SH-SY5Y (cell line): Measurements from ENCODE around the gene NR1H4.

Experiments used
- GATA2 ChIP-seq: IDR thresholded peaks from 2 replicates; pipeline ENCODE4 v1.6.1; 2011; ENCODE audit warnings: mild to moderate bottlenecking, low read depth, low read length
- GATA3 ChIP-seq: IDR thresholded peaks from 2 replicates; pipeline ENCODE4 v1.6.1; 2011; ENCODE audit warnings: low read depth, mild to moderate bottlenecking, low read length, moderate library complexity

NR1H4 gene

DNA sequence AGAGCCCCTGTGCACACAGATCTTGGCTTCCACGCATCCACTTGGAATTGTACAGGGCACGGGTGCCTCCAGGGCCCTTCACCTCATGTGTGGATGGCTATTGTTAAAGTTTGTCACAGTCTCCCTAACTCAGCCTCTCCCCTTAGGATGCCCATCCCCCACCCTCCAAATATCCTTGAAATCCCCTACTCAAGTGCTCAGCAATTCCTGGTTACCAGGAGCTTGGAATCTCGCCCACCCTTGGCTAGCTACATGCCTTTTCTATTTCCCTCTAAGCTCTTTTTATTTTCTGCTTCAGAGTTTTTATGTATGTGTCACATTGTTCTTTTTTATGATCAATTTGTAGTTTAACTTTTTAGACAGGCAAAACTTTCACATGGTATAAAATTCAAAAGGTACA, 13.0 kb upstream of the NR1H4 start:
- no peak for TF ChIP-seq GATA3
- no peak for TF ChIP-seq GATA2

GRCh38 chr12:100461330-100461973, 12.2 kb upstream of the NR1H4 start:
- TF ChIP-seq GATA2 (no peak), GATA3 (no peak)

GRCh38 chr12:100463661-100464060, 10.0 kb upstream of the NR1H4 start:
- TF ChIP-seq GATA2 = no peak
- no peak for TF ChIP-seq GATA3

DNA sequence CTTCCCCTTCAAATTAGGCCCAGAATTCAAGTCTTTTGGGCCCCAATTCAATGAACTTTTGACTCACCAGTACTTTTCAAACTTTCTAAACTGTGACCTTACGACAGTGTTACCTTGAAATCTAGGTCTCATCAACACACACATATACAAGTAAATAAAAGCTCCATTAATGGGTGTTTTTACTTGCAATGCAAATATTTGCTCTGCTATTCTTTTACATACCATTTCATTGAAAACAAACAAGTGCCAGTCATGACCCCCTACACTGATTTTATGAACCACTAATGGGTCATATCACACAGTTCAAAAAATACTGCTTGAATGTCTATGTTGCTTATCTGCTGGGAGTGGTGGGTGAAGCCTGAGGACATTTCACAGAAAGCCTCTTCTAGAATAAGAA, 9.1 kb upstream of the NR1H4 start:
- TF ChIP-seq GATA2 = no peak
- no peak for TF ChIP-seq GATA3

DNA sequence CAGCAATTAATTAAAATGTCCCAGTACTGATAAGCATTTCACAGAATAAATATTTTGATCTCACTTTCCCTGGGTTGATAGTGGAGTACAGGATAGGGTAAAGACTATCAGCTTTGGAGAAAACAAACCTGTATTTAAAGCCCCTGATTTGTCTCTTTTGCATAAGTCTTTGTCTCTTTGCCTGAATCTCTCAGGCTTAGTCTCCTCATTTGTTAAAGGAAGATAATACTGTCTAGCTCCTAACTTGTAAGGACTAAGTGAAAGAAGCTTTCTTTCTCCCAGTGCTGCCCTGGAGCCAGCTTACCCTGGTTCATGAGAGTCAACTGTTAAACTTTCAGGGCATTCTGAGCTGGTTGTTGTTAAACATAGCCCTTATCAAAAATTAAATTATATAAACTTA, 5.5 kb upstream of the NR1H4 start:
- TF ChIP-seq GATA3 = no peak
- TF ChIP-seq GATA2 = no peak

DNA sequence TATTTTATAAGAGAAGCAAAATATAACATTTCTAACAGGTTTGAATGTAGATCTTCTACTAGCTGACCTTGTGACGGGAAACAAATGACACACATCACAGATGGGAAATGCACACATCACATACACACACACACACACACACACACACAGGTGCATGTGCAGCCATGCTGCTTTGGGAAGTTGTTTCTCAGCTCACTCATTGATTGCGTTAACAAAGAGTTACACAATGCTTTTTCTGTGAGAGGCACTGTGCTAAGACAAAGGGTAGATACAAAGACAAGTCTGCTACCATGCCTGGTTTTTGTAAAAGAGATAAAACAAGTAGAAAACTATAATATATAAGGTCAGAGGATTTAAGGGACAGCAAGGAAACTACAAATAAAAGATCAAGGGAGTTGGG, 1.3 kb upstream of the NR1H4 start:
- TF ChIP-seq GATA2 = no peak
- no peak for TF ChIP-seq GATA3

GRCh38 chr12:100473050-100473715, 483 bp upstream of the NR1H4 start:
- TF ChIP-seq GATA2 = no peak
- TF ChIP-seq GATA3 = no peak

DNA sequence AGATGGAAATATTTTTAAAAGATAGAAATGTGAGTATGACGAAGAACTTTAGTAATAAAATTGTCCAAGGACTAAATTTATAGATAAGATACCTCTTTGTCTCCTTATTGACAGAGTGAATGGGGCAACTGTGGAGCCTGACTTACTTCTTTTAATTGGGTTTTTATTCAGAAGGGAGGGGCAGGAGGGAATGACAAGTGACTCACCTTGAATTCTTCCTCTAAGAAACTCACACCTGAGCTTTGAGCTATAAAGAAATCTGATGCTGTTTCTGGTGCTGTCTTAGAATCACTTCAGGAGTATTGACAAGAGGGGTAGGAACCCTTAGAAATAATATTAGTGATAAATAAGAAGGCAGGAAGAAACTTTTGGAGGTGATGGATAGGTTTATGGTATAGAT, 951 bp downstream of the NR1H4 start:
- no peak for TF ChIP-seq GATA2
- TF ChIP-seq GATA3 = no peak

GRCh38 chr12:100476013-100476751, 2.5 kb downstream of the NR1H4 start:
- TF ChIP-seq GATA2 = no peak
- TF ChIP-seq GATA3 = no peak

- no peak for TF ChIP-seq GATA3
- TF ChIP-seq GATA2 = no peak
These were observed 7.4 kb downstream of the NR1H4 start for GRCh38 chr12:100481021-100481420.

GRCh38 chr12:100484183-100484886, 10.7 kb downstream of the NR1H4 start:
- TF ChIP-seq GATA3 (no peak), GATA2 (no peak)

DNA sequence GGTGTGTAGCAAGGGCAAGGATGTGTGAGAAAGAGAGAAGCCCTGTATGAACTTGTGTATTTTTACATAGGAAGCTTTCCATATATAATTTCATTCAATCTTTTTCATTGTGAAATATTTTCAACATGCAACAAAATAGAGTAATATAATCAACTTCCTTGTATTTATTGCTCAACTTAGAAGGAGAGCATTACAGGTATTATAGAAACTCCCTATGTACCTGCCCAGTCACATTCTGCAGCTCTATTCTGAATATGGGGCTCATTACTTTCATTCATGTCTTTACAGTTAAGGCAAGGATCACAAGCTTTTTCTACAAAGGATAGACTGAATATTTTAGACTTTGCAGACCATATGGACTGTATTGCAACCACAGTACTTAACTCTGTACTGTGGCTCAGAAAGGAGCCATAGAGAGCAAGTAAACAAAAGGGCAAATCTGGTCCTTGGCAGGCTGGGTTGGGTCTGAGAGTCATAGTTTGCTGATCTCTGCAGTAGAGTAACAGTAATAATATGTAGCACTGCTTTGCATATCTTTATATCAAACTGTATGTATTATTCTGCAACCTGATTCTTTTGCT, 11.3 kb downstream of the NR1H4 start:
- TF ChIP-seq GATA2 (no peak), GATA3 (no peak)

DNA sequence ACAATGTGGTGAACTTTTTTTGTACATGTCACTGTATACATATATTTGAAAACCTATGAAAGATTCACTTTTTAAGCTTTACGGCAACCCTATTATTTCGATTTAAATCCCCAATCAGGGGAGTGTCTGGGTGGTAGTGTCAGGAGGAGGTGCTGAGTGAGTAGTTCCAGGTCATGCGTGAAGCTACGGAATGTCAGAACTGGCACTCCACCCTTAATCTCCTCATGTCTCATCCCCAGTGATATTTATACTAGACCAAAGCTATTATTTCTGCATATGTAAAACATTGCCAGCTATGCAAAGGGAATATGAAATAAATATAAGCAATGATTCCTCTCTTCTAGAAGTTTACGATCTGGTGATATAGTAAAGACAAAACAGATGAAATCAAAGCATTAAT, 12.3 kb downstream of the NR1H4 start:
- TF ChIP-seq GATA3 (no peak), GATA2 (no peak)

DNA sequence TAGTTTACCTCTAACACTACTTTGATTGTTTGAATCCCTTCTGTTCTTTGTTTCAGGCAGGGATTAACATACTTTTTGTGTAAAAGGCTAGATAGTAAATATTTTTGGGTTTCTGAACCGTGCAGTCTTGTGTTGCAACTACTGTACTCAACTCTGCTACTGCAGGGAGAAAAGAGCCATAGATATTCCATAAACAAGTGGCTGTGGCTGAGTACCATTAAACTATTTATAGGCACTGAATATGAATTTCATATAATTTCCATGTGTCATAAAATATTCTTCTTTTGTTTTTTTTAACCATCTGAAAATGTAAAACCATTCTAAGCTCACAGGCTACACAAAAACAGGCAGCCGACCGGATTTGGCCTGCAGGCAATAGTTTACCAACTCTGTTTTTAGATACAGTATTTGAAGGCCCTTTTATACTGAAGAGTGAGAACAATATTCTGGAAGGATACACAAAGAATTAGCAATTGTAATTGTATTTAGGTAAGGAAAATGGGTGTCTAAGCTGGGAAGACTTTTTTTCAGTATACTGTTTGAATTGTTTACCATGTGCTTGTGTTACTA, 15.7 kb downstream of the NR1H4 start:
- TF ChIP-seq GATA2 (no peak), GATA3 (no peak)
